Transverse colon (tissue), 4 donors: Measurements from ENCODE around the gene NADK. TPM values are rescaled to one million over a fixed set of nuclear protein-coding genes. Genes with fewer than 3 reads are reported as not detected.

Experiments
- DNase-seq: peaks from one replicate; pipeline ENCODE4 v3.0.0-alpha.2; 2019
- H3K27ac ChIP-seq, 4 donors: fragments of 200-600 bp; sonication (generic); 2 replicates each; pipeline ENCODE4 v1.5.1; 2016 to 2018; ENCODE audit warnings: inconsistent platforms in 4 of 4
- H3K27me3 ChIP-seq: fragments of 200-600 bp; sonication (generic); 2 replicates; pipeline ENCODE4 v1.5.1; 2017; ENCODE audit warnings: inconsistent platforms
- H3K36me3 ChIP-seq, 4 donors: fragments of 200-600 bp; sonication (generic); 2 replicates each; pipeline ENCODE4 v1.5.1; 2017 to 2019; ENCODE audit warnings: inconsistent platforms in 4 of 4
- H3K4me1 ChIP-seq, 4 donors: fragments of 200-600 bp; sonication (generic); 2 replicates each; pipeline ENCODE4 v1.5.1; 2017 to 2020; ENCODE audit warnings: inconsistent platforms in 4 of 4
- H3K4me3 ChIP-seq, 4 donors: fragments of 200-600 bp; sonication (generic); 1 replicate in 1 of 4; 2 replicates in 3 of 4; pipeline versions ENCODE4 v1.5.1 to v1.6.1; 2017 to 2019; ENCODE audit warnings: inconsistent platforms in 4 of 4
- H3K9me3 ChIP-seq, 2 donors: fragments of 200-600 bp; sonication (generic); 2 replicates each; pipeline ENCODE4 v1.5.1; 2017 to 2019; ENCODE audit warnings: inconsistent platforms in 2 of 2
- EP300 ChIP-seq: sonication (generic); formaldehyde crosslinking; IDR thresholded peaks from one replicate; pipeline ENCODE4 v1.6.1; 2017; ENCODE audit warnings: antibody characterized with exemption, low read depth
- POLR2A ChIP-seq: fragments of 450-650 bp; IDR thresholded peaks from one replicate; pipeline ENCODE4 v1.6.1; 2016; ENCODE audit warnings: antibody characterized with exemption, mild to moderate bottlenecking, moderate library complexity
- POLR2AphosphoS5 ChIP-seq, 3 donors: sonication (generic); formaldehyde crosslinking; IDR thresholded peaks; one replicate each; pipeline ENCODE4 v1.6.1; 2016; ENCODE audit warnings: antibody characterized with exemption in 3 of 3
- WGBS, 2 donors: methylation state at CpG; one replicate each; pipeline ENCODE4 v1.1.5; 2018; ENCODE audit warnings: low coverage in 1 of 2; 5-methylcytosine and 5-hydroxymethylcytosine counted together
- in situ Hi-C, 4 donors: fragments of 200-750 bp; cut with MboI; loops; one replicate each; pipeline versions ENCODE4 v1.15.0 to v1.15.1; 2017; ENCODE audit warnings: low sequenced_read_pairs in 3 of 4, low pct_ligation_motif_present in 1 of 4, low pct_unique_long_range_greater_than_20kb in 1 of 4
- intact Hi-C: fragments of 100-400 bp; cut with DNase I; formaldehyde crosslinking; loops from one replicate; pipeline ENCODE4 v1.15.1; 2023; ENCODE audit warnings: low total_unique reads
- total RNA-seq, 4 donors: library from RNA; depleted of rRNA; stranded (reverse); fragments of >200 nt; gene quantifications; one replicate each; pipeline ENCODE4 v1.1.0, GENCODE V29; 2016
- TF ChIP-seq, protein P1 (sequence below), 5 experiments: fragments of 200-600 bp in 3 of 5; fragments of 450-650 bp in 2 of 5; sonication (generic) in 3 of 5; IDR thresholded peaks; 1 replicate in 2 of 5; 2 replicates in 3 of 5; pipeline ENCODE4 v1.5.1; 2016 to 2017; ENCODE audit warnings: antibody characterized with exemption in 5 of 5, inconsistent platforms in 3 of 5, mild to moderate bottlenecking in 2 of 5, moderate library complexity in 1 of 5

Gene NADK
- total RNA-seq, 4 donors from 2014 or later: 129 to 191 (median 152) TPM

DNA sequence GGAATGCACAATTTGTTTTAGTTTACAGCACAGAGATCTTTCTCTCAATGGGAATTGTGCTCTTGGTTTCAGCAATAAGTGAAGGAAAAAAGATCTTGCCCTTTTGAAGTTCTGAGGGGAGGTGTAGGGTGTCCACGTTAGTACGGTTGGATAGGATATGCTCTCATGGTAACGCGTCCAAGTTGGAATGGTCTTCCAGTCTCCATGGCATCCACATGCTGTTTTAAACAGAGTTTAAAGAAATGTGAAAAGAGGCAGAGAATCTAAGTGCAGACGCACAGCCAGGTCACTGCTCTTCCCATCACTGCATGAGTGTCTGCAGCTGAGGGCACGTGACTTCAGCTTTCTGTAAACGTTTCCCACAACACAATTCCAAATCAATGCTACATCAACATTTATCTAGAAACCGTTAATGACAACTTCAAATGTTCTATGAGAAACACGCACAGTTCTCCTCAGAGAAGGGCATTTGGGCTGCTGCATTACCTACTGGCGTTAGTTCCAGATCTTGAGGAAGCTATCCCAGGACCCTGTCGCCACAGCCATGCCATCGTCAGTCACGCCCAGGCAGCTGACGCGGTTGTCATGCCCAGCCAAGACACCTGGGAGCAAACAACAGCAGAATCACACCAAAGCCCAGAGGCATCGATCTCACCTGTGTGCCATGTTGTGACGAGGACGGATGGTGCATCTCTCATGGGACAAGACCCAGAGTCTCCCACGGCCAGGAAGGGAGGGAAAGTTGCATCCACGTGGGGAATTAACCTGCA, 8.8 kb upstream of the NADK start:
- TF ChIP-seq EP300: no peak
- TF ChIP-seq POLR2A: no peak
- TF ChIP-seq POLR2AphosphoS5 (IDR thresholded peaks at IDR 0.05): no peak
- TF ChIP-seq, protein P1, sequence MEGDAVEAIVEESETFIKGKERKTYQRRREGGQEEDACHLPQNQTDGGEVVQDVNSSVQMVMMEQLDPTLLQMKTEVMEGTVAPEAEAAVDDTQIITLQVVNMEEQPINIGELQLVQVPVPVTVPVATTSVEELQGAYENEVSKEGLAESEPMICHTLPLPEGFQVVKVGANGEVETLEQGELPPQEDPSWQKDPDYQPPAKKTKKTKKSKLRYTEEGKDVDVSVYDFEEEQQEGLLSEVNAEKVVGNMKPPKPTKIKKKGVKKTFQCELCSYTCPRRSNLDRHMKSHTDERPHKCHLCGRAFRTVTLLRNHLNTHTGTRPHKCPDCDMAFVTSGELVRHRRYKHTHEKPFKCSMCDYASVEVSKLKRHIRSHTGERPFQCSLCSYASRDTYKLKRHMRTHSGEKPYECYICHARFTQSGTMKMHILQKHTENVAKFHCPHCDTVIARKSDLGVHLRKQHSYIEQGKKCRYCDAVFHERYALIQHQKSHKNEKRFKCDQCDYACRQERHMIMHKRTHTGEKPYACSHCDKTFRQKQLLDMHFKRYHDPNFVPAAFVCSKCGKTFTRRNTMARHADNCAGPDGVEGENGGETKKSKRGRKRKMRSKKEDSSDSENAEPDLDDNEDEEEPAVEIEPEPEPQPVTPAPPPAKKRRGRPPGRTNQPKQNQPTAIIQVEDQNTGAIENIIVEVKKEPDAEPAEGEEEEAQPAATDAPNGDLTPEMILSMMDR (IDR thresholded peaks at IDR 0.05): no peak
- WGBS, 2 donors: 84 to 88% methylated on average over 5 to 20 of the region's 20 CpGs
- Histone ChIP-seq H3K27me3 (no peaks in the 10 kb centered on the region), H3K4me1 (peaks cover 17 to 20% (median 18%) of the 10 kb centered on the region in 4 donors), H3K4me3 (no peak overlapping the region), H3K9me3 (no peaks in the 10 kb centered on the region), H3K27ac (no peak overlapping the region), H3K36me3 (peaks cover 0 to 56% (median 23%) of the 10 kb centered on the region in 4 donors)
- intact Hi-C loops: no loop called here
- DNase-seq: no peak
- in situ Hi-C loops: loop anchor here in 2 of 4 donors (10.0 kb wide), 1 partner anchor 118 kb away; no protein-coding TSS in a partner anchor

DNA sequence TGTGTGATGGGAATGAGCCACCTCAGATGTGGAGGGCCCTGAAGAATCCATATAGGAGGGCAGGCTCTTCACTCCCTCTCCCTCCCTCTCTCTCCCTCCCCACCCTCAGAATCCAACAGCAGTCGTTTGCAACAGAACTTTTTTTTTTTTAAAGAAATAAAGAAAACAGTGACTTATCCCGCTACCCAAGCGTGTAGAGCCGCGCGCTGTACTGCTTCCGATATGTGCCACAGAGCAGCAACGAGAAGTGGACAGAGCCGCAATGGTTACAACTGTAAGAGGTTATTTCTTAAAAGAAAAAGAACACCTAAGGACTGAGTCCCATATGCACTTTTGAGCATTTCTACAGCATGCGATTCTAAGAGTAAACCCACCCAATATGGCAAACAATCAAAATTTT, 7.4 kb upstream of the NADK start:
- in situ Hi-C loops: loop anchor here in 2 of 4 donors (10.0 kb wide), 1 partner anchor 119 kb away; no protein-coding TSS in a partner anchor
- peaks cover 0 to 48% (median 22%) of the 10 kb centered on the region in 4 donors for H3K36me3 ChIP-seq
- no peak overlapping the region for H3K4me3 ChIP-seq
- 86 to 91% methylated on average over 10 of the region's 10 CpGs for WGBS, 2 donors
- intact Hi-C loops: no loop called here
- no peaks in the 10 kb centered on the region for H3K27me3 ChIP-seq
- H3K4me1 ChIP-seq: peaks cover 30 to 34% (median 32%) of the 10 kb centered on the region in 4 donors
- DNase-seq: no peak
- no peak for TF ChIP-seq EP300
- TF ChIP-seq, protein P1 (IDR thresholded peaks at IDR 0.05): no peak
- TF ChIP-seq POLR2A: no peak
- TF ChIP-seq POLR2AphosphoS5 (IDR thresholded peaks at IDR 0.05): no peak
- no peaks in the 10 kb centered on the region for H3K9me3 ChIP-seq
- H3K27ac ChIP-seq: no peak overlapping the region

DNA sequence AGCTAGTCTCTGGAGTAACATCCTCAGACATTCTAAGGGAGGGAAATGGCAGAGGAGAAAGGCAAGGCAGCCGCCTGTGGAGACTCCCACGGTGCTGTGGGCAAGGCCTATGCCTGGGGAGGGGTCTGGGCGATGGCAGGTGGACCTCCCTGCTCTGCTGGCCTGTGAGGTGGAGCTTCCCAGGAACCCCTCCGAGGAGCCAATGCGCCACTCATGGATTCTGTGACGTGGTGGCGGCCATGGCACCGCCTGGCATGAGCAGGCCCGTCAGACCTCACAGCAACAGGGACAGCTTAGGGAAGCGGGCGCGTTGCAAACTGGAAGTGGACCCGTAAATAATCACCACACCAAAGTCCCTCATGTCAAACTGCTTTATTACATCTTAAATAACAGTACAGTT, 6.7 kb upstream of the NADK start:
- no peak for DNase-seq
- no peak overlapping the region for H3K27ac ChIP-seq
- intact Hi-C loops: loop anchor here (5.0 kb wide), 1 partner anchor 122 kb away; no protein-coding TSS in a partner anchor
- WGBS, 2 donors: 94% methylated on average over 13 of the region's 13 CpGs; no CpG with 5 or more reads in 1 of the 2 donors
- TF ChIP-seq, protein P1 (IDR thresholded peaks at IDR 0.05): no peak
- H3K9me3 ChIP-seq: no peaks in the 10 kb centered on the region
- peaks cover 37 to 41% (median 39%) of the 10 kb centered on the region in 4 donors for H3K4me1 ChIP-seq
- in situ Hi-C loops: loop anchor here in 2 of 4 donors (10.0 kb wide), 1 partner anchor 120 kb away; no protein-coding TSS in a partner anchor
- no peak overlapping the region for H3K4me3 ChIP-seq
- H3K27me3 ChIP-seq: no peaks in the 10 kb centered on the region
- H3K36me3 ChIP-seq: peaks cover 0 to 43% (median 20%) of the 10 kb centered on the region in 4 donors

DNA sequence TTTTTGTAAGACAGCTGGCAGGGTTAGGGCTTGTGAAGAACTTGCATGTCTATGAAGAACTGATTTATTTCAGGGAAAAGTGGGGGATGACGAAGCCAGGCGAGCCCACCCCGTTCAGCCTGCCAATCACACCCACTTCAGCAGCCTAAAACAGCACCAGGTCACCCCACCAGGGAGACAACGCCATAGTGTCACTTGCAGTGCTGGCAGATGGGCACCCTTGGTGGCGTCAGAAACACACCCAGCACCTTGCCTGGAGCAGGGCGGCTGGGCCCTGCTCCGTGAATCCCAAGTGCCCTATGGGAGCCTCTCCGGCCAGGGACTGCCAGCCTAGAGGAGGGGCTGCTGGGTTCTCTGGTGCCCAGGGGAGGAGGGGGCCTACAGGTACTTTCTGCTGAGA, 5.0 kb upstream of the NADK start:
- Histone ChIP-seq H3K36me3 (peaks cover 0 to 29% (median 13%) of the 10 kb centered on the region in 4 donors), H3K27me3 (no peaks in the 10 kb centered on the region), H3K9me3 (no peaks in the 10 kb centered on the region), H3K4me3 (no peak overlapping the region), H3K27ac (peak overlapping the region; percentile 91 to 97 (median 96)), H3K4me1 (peaks cover 43 to 54% (median 53%) of the 10 kb centered on the region in 4 donors)
- in situ Hi-C loops: loop anchor here in 2 of 4 donors (10.0 kb wide), 1 partner anchor 121 kb away; no protein-coding TSS in a partner anchor
- peak; percentile 23 for DNase-seq
- TF ChIP-seq EP300 (no peak), POLR2AphosphoS5 (IDR thresholded peaks at IDR 0.05) (no peak), POLR2A (no peak)
- TF ChIP-seq, protein P1 (IDR thresholded peaks at IDR 0.05): no peak
- 46 to 72% methylated on average over 4 to 8 of the region's 8 CpGs for WGBS, 2 donors
- intact Hi-C loops: loop anchor here (5.0 kb wide), 1 partner anchor 124 kb away; no protein-coding TSS in a partner anchor
